HCT116 (cell line): Measurements from ENCODE around the gene GNAI1. TPM values are rescaled to one million over a fixed set of nuclear protein-coding genes. Genes with fewer than 3 reads are reported as not detected.

Experiments
- ATAC-seq: fragments of 200-7000 bp; cut with Tn5 transposase; 2 replicates; pipeline ENCODE4 v1.9.1; 2020; ENCODE audit warnings: mild to moderate bottlenecking, moderate library complexity
- BruUV-seq: library from RNA; stranded (reverse); fragments of 400-500 nt; replicated peaks from 2 replicates; lab custom pipeline; 2021; lab: Mats Ljungman, UMichigan
- CTCF ChIA-PET: fragments of 300-600 bp; sonication (Branson Sonifier 250); formaldehyde crosslinking; loops from one replicate; lab custom pipeline; 2021; ENCODE audit warnings: antibody characterized with exemption; lab: Charles Lee
- POLR2A ChIA-PET: fragments of 300-600, 350-600 bp; sonication (Branson Sonifier 250); formaldehyde crosslinking; loops from one replicate; lab custom pipeline; 2021; ENCODE audit warnings: antibody characterized with exemption; lab: Charles Lee
- RAD21 ChIA-PET, 2 experiments: fragments of 300-600 bp; sonication (Branson Sonifier 250); formaldehyde crosslinking; loops; one replicate each; lab custom pipeline; 2023; ENCODE audit warnings: low total read pairs in 2 of 2; ENCODE audit not compliant: uncharacterized antibody in 2 of 2, unreplicated experiment in 2 of 2, low non-redundant PET in 1 of 2; lab: Charles Lee
- DNase-seq: peaks from one replicate; pipeline ENCODE4 v3.0.0-alpha.2; 2010; ENCODE audit warnings: low read depth, low spot score
- H2AFZ ChIP-seq: fragments of 200-600 bp; shearing (Covaris generic), sonication (generic); 2 replicates; pipeline ENCODE4 v1.6.1; 2017; ENCODE audit warnings: low read depth, mixed run types, mixed read lengths, antibody characterized with exemption, low read length; ENCODE audit not compliant: poor library complexity, severe bottlenecking
- H3K27ac ChIP-seq: 2 replicates; pipeline ENCODE4 v1.5.1; 2012; ENCODE audit warnings: low read depth, low read length
- H3K27me3 ChIP-seq: fragments of 200-600 bp; sonication (generic); 2 replicates; pipeline ENCODE4 v1.6.1; 2016; ENCODE audit warnings: mixed run types, low read length, mixed read lengths; ENCODE audit not compliant: insufficient read depth
- H3K36me3 ChIP-seq, 2 experiments: fragments of 200-500 bp in 1 of 2; fragments of 200-600 bp in 1 of 2; sonication (Bioruptor generic) in 1 of 2; sonication (generic) in 1 of 2; 2 replicates each; pipeline versions ENCODE4 v1.5.1 to v1.6.1; 2014 to 2016; ENCODE audit warnings: low read length in 2 of 2, inconsistent platforms in 1 of 2, mixed read lengths in 1 of 2, mixed run types in 1 of 2; ENCODE audit not compliant: insufficient read depth in 2 of 2, control insufficient read depth in 1 of 2
- H3K4me1 ChIP-seq, 2 experiments: fragments of 200-600 bp in 1 of 2; sonication (generic) in 1 of 2; 2 replicates each; pipeline versions ENCODE4 v1.5.1 to v1.6.1; 2012 to 2017; ENCODE audit warnings: low read length in 2 of 2, inconsistent platforms in 1 of 2, mild to moderate bottlenecking in 1 of 2, mixed read lengths in 1 of 2, mixed run types in 1 of 2, moderate library complexity in 1 of 2; ENCODE audit not compliant: insufficient read depth in 2 of 2, control insufficient read depth in 1 of 2
- H3K4me2 ChIP-seq: fragments of 200-600 bp; sonication (generic); 2 replicates; pipeline ENCODE4 v1.6.1; 2017; ENCODE audit warnings: mixed run types, low read length, mixed read lengths
- H3K4me3 ChIP-seq, 2 experiments: fragments of 200-600 bp in 1 of 2; sonication (generic) in 1 of 2; replicated peaks in 1 of 2; 2 replicates each; pipeline ENCODE4 v1.5.1; 2011 to 2016; ENCODE audit warnings: low read length in 2 of 2, control low read depth in 1 of 2, low read depth in 1 of 2, mild to moderate bottlenecking in 1 of 2, mixed read lengths in 1 of 2, mixed run types in 1 of 2
- H3K79me2 ChIP-seq: fragments of 200-600 bp; sonication (generic); 2 replicates; pipeline ENCODE4 v1.6.1; 2017; ENCODE audit warnings: mild to moderate bottlenecking, mixed run types, low read length, moderate library complexity, mixed read lengths; ENCODE audit not compliant: insufficient read depth
- H3K9ac ChIP-seq: fragments of 200-600 bp; sonication (generic); 2 replicates; pipeline ENCODE4 v1.6.1; 2016; ENCODE audit warnings: low read length, mixed read lengths
- H3K9me2 ChIP-seq: fragments of 200-600 bp; sonication (generic), shearing (Covaris generic); 2 replicates; pipeline ENCODE4 v1.6.1; 2017; ENCODE audit warnings: mixed run types, mild to moderate bottlenecking, moderate library complexity; ENCODE audit not compliant: insufficient read depth
- H3K9me3 ChIP-seq, 2 experiments: fragments of 200-500 bp in 1 of 2; fragments of 200-600 bp in 1 of 2; sonication (Bioruptor generic) in 1 of 2; sonication (generic) in 1 of 2; 2 replicates each; pipeline ENCODE4 v1.6.1; 2014 to 2017; ENCODE audit warnings: low read length in 2 of 2, mixed read lengths in 2 of 2, inconsistent platforms in 1 of 2, low read depth in 1 of 2, mild to moderate bottlenecking in 1 of 2, mixed run types in 1 of 2, moderate library complexity in 1 of 2; ENCODE audit not compliant: control insufficient read depth in 1 of 2, insufficient read depth in 1 of 2
- H4K20me1 ChIP-seq: fragments of 200-600 bp; sonication (generic), shearing (Covaris generic); 2 replicates; pipeline ENCODE4 v1.6.1; 2017; ENCODE audit warnings: mixed run types, mild to moderate bottlenecking, moderate library complexity; ENCODE audit not compliant: insufficient read depth
- CEBPB ChIP-seq: IDR thresholded peaks from 2 replicates; pipeline ENCODE4 v1.6.1; 2012; ENCODE audit warnings: low read depth
- EGR1 ChIP-seq: IDR thresholded peaks from 2 replicates; pipeline ENCODE4 v1.6.1; 2012; ENCODE audit warnings: low read depth
- ELF1 ChIP-seq: IDR thresholded peaks from 2 replicates; pipeline ENCODE4 v1.6.1; 2012; ENCODE audit warnings: low read depth, borderline replicate concordance
- EZH2 ChIP-seq: fragments of 200-600 bp; sonication (generic); IDR thresholded peaks from 2 replicates; pipeline ENCODE4 v1.6.1; 2017; ENCODE audit warnings: antibody characterized with exemption, mixed run types
- EZH2phosphoT487 ChIP-seq: fragments of 200-600 bp; IDR thresholded peaks from 2 replicates; pipeline ENCODE4 v1.6.1; 2018; ENCODE audit warnings: antibody characterized with exemption, borderline replicate concordance
- JUND ChIP-seq: IDR thresholded peaks from 2 replicates; pipeline ENCODE4 v1.6.1; 2012
- MAX ChIP-seq: IDR thresholded peaks from 2 replicates; pipeline ENCODE4 v1.6.1; 2012
- POLR2A ChIP-seq: IDR thresholded peaks from 2 replicates; pipeline ENCODE4 v1.7.0; 2011; ENCODE audit warnings: borderline replicate concordance; ENCODE audit not compliant: insufficient read depth, insufficient read length; ENCODE audit errors: extremely low read depth
- POLR2AphosphoS5 ChIP-seq: IDR thresholded peaks from 2 replicates; pipeline ENCODE4 v1.6.1; 2011; ENCODE audit warnings: mild to moderate bottlenecking, low read depth, low read length, moderate library complexity
- RAD21 ChIP-seq: IDR thresholded peaks from 2 replicates; pipeline ENCODE4 v1.6.1; 2012; ENCODE audit warnings: low read depth, mild to moderate bottlenecking
- SIN3A ChIP-seq: IDR thresholded peaks from 2 replicates; pipeline ENCODE4 v1.6.1; 2012; ENCODE audit warnings: low read depth
- SP1 ChIP-seq: IDR thresholded peaks from 2 replicates; pipeline ENCODE4 v1.6.1; 2012; ENCODE audit warnings: low read depth
- SRF ChIP-seq: IDR thresholded peaks from 2 replicates; pipeline ENCODE4 v1.6.1; 2012; ENCODE audit warnings: low read depth
- TCF7L2 ChIP-seq: IDR thresholded peaks from 2 replicates; pipeline ENCODE4 v1.7.0; 2011; ENCODE audit warnings: borderline replicate concordance, inconsistent platforms; ENCODE audit not compliant: insufficient read depth, insufficient read length; ENCODE audit errors: extremely low read depth
- ZFX ChIP-seq: fragments of 450-650 bp; IDR thresholded peaks from 2 replicates; pipeline ENCODE4 v1.6.1; 2017
- ZNF274 ChIP-seq: fragments of 200-500 bp; sonication (Bioruptor generic); IDR thresholded peaks from 2 replicates; pipeline ENCODE4 v1.6.1; 2014; ENCODE audit warnings: mild to moderate bottlenecking, low read depth, low read length, inconsistent platforms
- intact Hi-C: fragments of 100-400 bp; cut with micrococcal nuclease; formaldehyde crosslinking; loops from 2 replicates; pipeline ENCODE4 v1.10.0; 2022
- total RNA-seq: library from RNA; stranded (reverse); gene quantifications from one replicate; pipeline ENCODE4 v1.2.1, GENCODE V29; 2021; ENCODE audit not compliant: unreplicated experiment
- TF ChIP-seq, protein P1 (sequence below): IDR thresholded peaks from 2 replicates; pipeline ENCODE4 v1.6.1; 2011; ENCODE audit warnings: mild to moderate bottlenecking, low read length, moderate library complexity; ENCODE audit not compliant: insufficient replicate concordance; ENCODE audit errors: extremely low read depth

GNAI1 gene
- total RNA-seq, 1 experiment from 2014 or later = 148 TPM

DNA sequence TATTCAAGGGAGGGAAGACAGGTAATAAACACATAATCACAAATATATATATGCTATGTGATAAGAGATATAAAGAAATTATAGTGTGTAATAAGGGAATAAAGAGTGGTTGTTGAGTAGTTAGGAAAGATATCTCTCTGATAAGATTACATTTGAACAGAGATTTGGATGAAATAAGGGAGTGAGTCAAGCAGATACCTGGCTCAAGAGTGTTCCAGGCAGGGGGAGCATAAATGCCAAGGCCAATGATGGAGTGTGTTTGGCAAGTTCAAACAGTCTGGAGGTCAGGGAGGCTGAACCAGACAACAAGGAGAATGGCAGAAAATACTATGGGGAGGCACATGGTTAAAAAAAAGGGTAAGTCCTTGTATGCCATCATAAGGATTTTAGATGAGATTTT, 4.8 kb upstream of the GNAI1 start:
- CTCF ChIA-PET = no interaction called here
- H2AFZ ChIP-seq = no peak overlapping the region

More for the DNA sequence above, 4.8 kb upstream of the GNAI1 start:
- POLR2A ChIA-PET = no interaction called here
- no peaks in the 10 kb centered on the region for H3K9me2 ChIP-seq
- H3K9me3 ChIP-seq = no peaks in the 10 kb centered on the region
- TF ChIP-seq MAX (no peak), SP1 (no peak), POLR2AphosphoS5 (no peak), CEBPB (no peak), EZH2 (no peak), SIN3A (no peak), TCF7L2 (no peak), RAD21 (no peak), JUND (no peak), SRF (no peak), EGR1 (no peak), POLR2A (no peak), EZH2phosphoT487 (no peak), ELF1 (no peak), ZNF274 (no peak), ZFX (no peak)
- TF ChIP-seq, protein P1, sequence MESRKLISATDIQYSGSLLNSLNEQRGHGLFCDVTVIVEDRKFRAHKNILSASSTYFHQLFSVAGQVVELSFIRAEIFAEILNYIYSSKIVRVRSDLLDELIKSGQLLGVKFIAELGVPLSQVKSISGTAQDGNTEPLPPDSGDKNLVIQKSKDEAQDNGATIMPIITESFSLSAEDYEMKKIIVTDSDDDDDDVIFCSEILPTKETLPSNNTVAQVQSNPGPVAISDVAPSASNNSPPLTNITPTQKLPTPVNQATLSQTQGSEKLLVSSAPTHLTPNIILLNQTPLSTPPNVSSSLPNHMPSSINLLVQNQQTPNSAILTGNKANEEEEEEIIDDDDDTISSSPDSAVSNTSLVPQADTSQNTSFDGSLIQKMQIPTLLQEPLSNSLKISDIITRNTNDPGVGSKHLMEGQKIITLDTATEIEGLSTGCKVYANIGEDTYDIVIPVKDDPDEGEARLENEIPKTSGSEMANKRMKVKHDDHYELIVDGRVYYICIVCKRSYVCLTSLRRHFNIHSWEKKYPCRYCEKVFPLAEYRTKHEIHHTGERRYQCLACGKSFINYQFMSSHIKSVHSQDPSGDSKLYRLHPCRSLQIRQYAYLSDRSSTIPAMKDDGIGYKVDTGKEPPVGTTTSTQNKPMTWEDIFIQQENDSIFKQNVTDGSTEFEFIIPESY = no peak
- DNase-seq (no peak), ATAC-seq (no peak)
- H3K9ac ChIP-seq = no peak overlapping the region
- peaks cover 21 to 27% of the 10 kb centered on the region in 2 experiments for H3K4me1 ChIP-seq
- H3K4me2 ChIP-seq = no peak overlapping the region
- H3K4me3 ChIP-seq = no peak overlapping the region
- H3K27me3 ChIP-seq = no peaks in the 10 kb centered on the region
- intact Hi-C loops = loop anchor here (5.0 kb wide), 1 partner anchor 32 kb away; no protein-coding TSS in a partner anchor
- H3K79me2 ChIP-seq = peaks cover 1% of the 10 kb centered on the region
- no peak overlapping the region for H3K27ac ChIP-seq
- no TSS peak for BruUV-seq
- RAD21 ChIA-PET = no interaction called here
- no peaks in the 10 kb centered on the region for H3K36me3 ChIP-seq
- H4K20me1 ChIP-seq = no peaks in the 10 kb centered on the region
